Thyroid gland (tissue), 4 donors: ENCODE results near the gene PARVB. TPM values are rescaled to one million over a fixed set of nuclear protein-coding genes. Genes with fewer than 3 reads are reported as not detected.

Source experiments
- DNase-seq, 2 donors: peaks; one replicate each; pipeline ENCODE4 v3.0.0-alpha.2; 2019
- H3K27ac ChIP-seq, 3 donors: fragments of 200-600 bp; sonication (generic); 1 replicate in 2 of 3; 2 replicates in 1 of 3; pipeline ENCODE4 v1.5.1; 2016 to 2019; ENCODE audit warnings: mild to moderate bottlenecking in 1 of 3, moderate library complexity in 1 of 3
- H3K27me3 ChIP-seq: fragments of 200-600 bp; sonication (generic); one replicate; pipeline ENCODE4 v1.5.1; 2019
- H3K36me3 ChIP-seq, 2 donors: fragments of 200-600 bp; sonication (generic); one replicate each; pipeline ENCODE4 v1.5.1; 2016 to 2019
- H3K4me1 ChIP-seq, 2 donors: fragments of 200-600 bp; sonication (generic); one replicate each; pipeline ENCODE4 v1.5.1; 2017 to 2019
- H3K4me3 ChIP-seq, 3 donors: fragments of 200-600 bp; sonication (generic); replicated peaks in 1 of 3; 1 replicate in 2 of 3; 2 replicates in 1 of 3; pipeline ENCODE4 v1.5.1; 2016; ENCODE audit warnings: mild to moderate bottlenecking in 1 of 3
- H3K9me3 ChIP-seq: fragments of 200-600 bp; sonication (generic); one replicate; pipeline ENCODE4 v1.5.1; 2017
- CTCF ChIP-seq, 6 experiments: fragments of 200-600 bp in 3 of 6; fragments of 450-650 bp in 3 of 6; sonication (generic) in 3 of 6; IDR thresholded peaks; one replicate each; pipeline ENCODE4 v1.5.1; 2016 to 2019; ENCODE audit warnings: antibody characterized with exemption in 6 of 6, mild to moderate bottlenecking in 2 of 6, inconsistent platforms in 1 of 6, moderate library complexity in 1 of 6
- POLR2A ChIP-seq, 2 donors: fragments of 450-650 bp; IDR thresholded peaks; one replicate each; pipeline ENCODE4 v1.6.1; 2017; ENCODE audit warnings: antibody characterized with exemption in 2 of 2, mild to moderate bottlenecking in 2 of 2, moderate library complexity in 1 of 2
- WGBS, 2 donors: methylation state at CpG; one replicate each; pipeline ENCODE4 v1.1.5; 2017; 5-methylcytosine and 5-hydroxymethylcytosine counted together
- intact Hi-C: fragments of 100-400 bp; cut with DNase I; formaldehyde crosslinking; loops from one replicate; pipeline ENCODE4 v1.15.1; 2023
- total RNA-seq, 4 donors: library from RNA; depleted of rRNA; stranded (reverse); fragments of >200 nt; gene quantifications; one replicate each; pipeline ENCODE4 v1.2.3, GENCODE V29; 2016

Gene PARVB
- total RNA-seq, 4 donors from 2014 or later = 6.7 to 34.9 (median 11.0) TPM

GRCh38 chr22:44196731-44197131 lies 172.6 kb downstream of the PARVB start:
- TF ChIP-seq POLR2A (IDR thresholded peaks at IDR 0.05) = no peak
- Histone ChIP-seq H3K27me3 (no peaks in the 10 kb centered on the region), H3K4me1 (no peaks in the 10 kb centered on the region), H3K36me3 (no peaks in the 10 kb centered on the region), H3K27ac (no peak overlapping the region), H3K9me3 (no peaks in the 10 kb centered on the region), H3K4me3 (no peak overlapping the region)
- intact Hi-C loops = no loop called here
- 82% methylated on average over 6 to 8 of the region's 10 CpGs for WGBS, 2 donors
- no peak for DNase-seq

GRCh38 chr22:44197271-44197670 lies 173.2 kb downstream of the PARVB start:
- H3K36me3 ChIP-seq = no peaks in the 10 kb centered on the region
- intact Hi-C loops = no loop called here
- DNase-seq = no peak
- 96 to 100% methylated on average over 2 of the region's 2 CpGs for WGBS, 2 donors
- no peak overlapping the region for H3K4me3 ChIP-seq
- H3K27me3 ChIP-seq = no peaks in the 10 kb centered on the region
- H3K9me3 ChIP-seq = no peaks in the 10 kb centered on the region
- no peaks in the 10 kb centered on the region for H3K4me1 ChIP-seq
- H3K27ac ChIP-seq = no peak overlapping the region
- no peak for TF ChIP-seq POLR2A (IDR thresholded peaks at IDR 0.05)
- TF ChIP-seq CTCF (IDR thresholded peaks at IDR 0.05) = no peak

- WGBS, 2 donors = 88 to 93% methylated on average over 2 of the region's 2 CpGs
Observed at GRCh38 chr22:44199164-44199563, 175.1 kb downstream of the PARVB start.

GRCh38 chr22:44199866-44200265 lies 175.8 kb downstream of the PARVB start:
- TF ChIP-seq POLR2A (IDR thresholded peaks at IDR 0.05) (no peak), CTCF (IDR thresholded peaks at IDR 0.05) (no peak)

More at GRCh38 chr22:44199164-44199563, 175.1 kb downstream of the PARVB start:
- DNase-seq = no peak
- intact Hi-C loops = no loop called here
- Histone ChIP-seq H3K27me3 (no peaks in the 10 kb centered on the region), H3K4me1 (no peaks in the 10 kb centered on the region), H3K36me3 (no peaks in the 10 kb centered on the region), H3K9me3 (no peaks in the 10 kb centered on the region), H3K27ac (no peak overlapping the region), H3K4me3 (no peak overlapping the region)
- TF ChIP-seq CTCF (IDR thresholded peaks at IDR 0.05) (no peak), POLR2A (IDR thresholded peaks at IDR 0.05) (no peak)

GRCh38 chr22:44200451-44200850 lies 176.3 kb downstream of the PARVB start:
- WGBS, 2 donors = 86 to 90% methylated on average over 6 of the region's 6 CpGs
- TF ChIP-seq POLR2A (IDR thresholded peaks at IDR 0.05) (no peak), CTCF (IDR thresholded peaks at IDR 0.05) (no peak)
- DNase-seq = no peak
- no peaks in the 10 kb centered on the region for H3K9me3 ChIP-seq
- no peaks in the 10 kb centered on the region for H3K4me1 ChIP-seq
- no peak overlapping the region for H3K4me3 ChIP-seq
- intact Hi-C loops = no loop called here
- no peaks in the 10 kb centered on the region for H3K36me3 ChIP-seq
- H3K27me3 ChIP-seq = no peaks in the 10 kb centered on the region
- H3K27ac ChIP-seq = no peak overlapping the region

More at GRCh38 chr22:44199866-44200265, 175.8 kb downstream of the PARVB start:
- no peak for DNase-seq
- Histone ChIP-seq H3K4me1 (no peaks in the 10 kb centered on the region), H3K36me3 (no peaks in the 10 kb centered on the region), H3K9me3 (no peaks in the 10 kb centered on the region), H3K27ac (no peak overlapping the region), H3K27me3 (no peaks in the 10 kb centered on the region), H3K4me3 (no peak overlapping the region)
- WGBS, 2 donors = 85 to 88% methylated on average over 5 of the region's 5 CpGs
- intact Hi-C loops = no loop called here
